OCI-LY1 (cell line): ENCODE data around the gene TUBA3E.

Experiments used
- H2AFZ ChIP-seq: fragments of 200-600 bp; sonication (generic), shearing (Covaris generic); 2 replicates; pipeline ENCODE4 v1.6.0; 2014; ENCODE audit warnings: antibody characterized with exemption, mild to moderate bottlenecking, low read length
- H3F3A ChIP-seq: fragments of 200-600 bp; sonication (generic), shearing (Covaris generic); 2 replicates; pipeline ENCODE4 v1.6.0; 2014; ENCODE audit warnings: mild to moderate bottlenecking, antibody characterized with exemption, low read length, moderate library complexity; ENCODE audit not compliant: insufficient read depth
- H3K27ac ChIP-seq: fragments of 200-600 bp; sonication (generic); 2 replicates; pipeline ENCODE4 v1.5.1; 2014; ENCODE audit warnings: low read length, mixed run types, mild to moderate bottlenecking, low read depth; ENCODE audit not compliant: poor library complexity, severe bottlenecking
- H3K27me3 ChIP-seq: fragments of 200-600 bp; sonication (generic); 2 replicates; pipeline ENCODE4 v1.6.0; 2014; ENCODE audit warnings: antibody characterized with exemption, mild to moderate bottlenecking, low read length, moderate library complexity; ENCODE audit not compliant: insufficient read depth
- H3K36me3 ChIP-seq: fragments of 200-600 bp; sonication (generic); 2 replicates; pipeline ENCODE4 v1.6.1; 2014; ENCODE audit warnings: mild to moderate bottlenecking, antibody characterized with exemption, low read length, moderate library complexity, mixed read lengths; ENCODE audit not compliant: insufficient read depth
- H3K4me1 ChIP-seq: fragments of 200-600 bp; sonication (generic); 2 replicates; pipeline ENCODE4 v1.5.1; 2014; ENCODE audit warnings: mild to moderate bottlenecking, low read length, moderate library complexity; ENCODE audit not compliant: insufficient read depth, severe bottlenecking
- H3K4me2 ChIP-seq: fragments of 200-600 bp; sonication (generic), shearing (Covaris generic); 2 replicates; pipeline ENCODE4 v1.6.1; 2014; ENCODE audit warnings: low read length
- H3K4me3 ChIP-seq: fragments of 200-600 bp; sonication (generic); 2 replicates; pipeline ENCODE4 v1.5.1; 2014; ENCODE audit warnings: low read length, low read depth, mild to moderate bottlenecking, mixed read lengths; ENCODE audit not compliant: poor library complexity, severe bottlenecking
- H3K79me2 ChIP-seq: fragments of 200-600 bp; shearing (Covaris generic); 2 replicates; pipeline ENCODE4 v1.6.1; 2016; ENCODE audit warnings: mixed run types, low read length, mixed read lengths; ENCODE audit not compliant: insufficient read depth
- H3K9ac ChIP-seq: fragments of 200-600 bp; sonication (generic), shearing (Covaris generic); 2 replicates; pipeline ENCODE4 v1.6.1; 2014; ENCODE audit warnings: mild to moderate bottlenecking, low read length, mixed read lengths
- H3K9me2 ChIP-seq: fragments of 200-600 bp; sonication (generic), shearing (Covaris generic); 2 replicates; pipeline ENCODE4 v1.6.1; 2014; ENCODE audit warnings: low read depth, mild to moderate bottlenecking, low read length, mixed read lengths
- H3K9me3 ChIP-seq: fragments of 200-600 bp; shearing (Covaris generic); 2 replicates; pipeline ENCODE4 v1.6.1; 2014; ENCODE audit warnings: low read length, mixed read lengths
- H4K20me1 ChIP-seq: fragments of 200-600 bp; sonication (generic), shearing (Covaris generic); 2 replicates; pipeline ENCODE4 v1.6.0; 2016; ENCODE audit warnings: mild to moderate bottlenecking, low read length; ENCODE audit not compliant: insufficient read depth
- CTCF ChIP-seq: fragments of 200-600 bp; sonication (generic), shearing (Covaris generic); IDR thresholded peaks from 2 replicates; pipeline ENCODE4 v1.5.1; 2017; ENCODE audit warnings: mild to moderate bottlenecking, antibody characterized with exemption, low read length, moderate library complexity, mixed read lengths
- EZH2 ChIP-seq: fragments of 200-600 bp; sonication (generic), shearing (Covaris generic); IDR thresholded peaks from 2 replicates; pipeline ENCODE4 v1.8.0; 2017; ENCODE audit warnings: borderline replicate concordance, mixed run types, mild to moderate bottlenecking, antibody characterized with exemption, low read length, moderate library complexity, mixed read lengths

The TUBA3E gene

GRCh38 chr2:130187268-130187667 lies 11.0 kb downstream of the TUBA3E start:
- Histone ChIP-seq H3K79me2 (no peaks in the 10 kb centered on the region), H3K9me2 (no peaks in the 10 kb centered on the region), H3K27me3 (no peaks in the 10 kb centered on the region), H3K9ac (no peak overlapping the region), H3K4me2 (no peak overlapping the region), H3K9me3 (no peaks in the 10 kb centered on the region), H3F3A (no peaks in the 10 kb centered on the region), H3K4me3 (no peak overlapping the region), H3K27ac (no peak overlapping the region), H4K20me1 (no peaks in the 10 kb centered on the region), H3K4me1 (peaks cover 10% of the 10 kb centered on the region), H2AFZ (no peak overlapping the region), H3K36me3 (peaks cover 7% of the 10 kb centered on the region; the same call in 1 of the 2 replicates)
- no peak for TF ChIP-seq CTCF
- no peak for TF ChIP-seq EZH2

GRCh38 chr2:130186391-130186790 lies 11.8 kb downstream of the TUBA3E start:
- Histone ChIP-seq H3K4me3 (no peak overlapping the region), H3K4me1 (peaks cover 10% of the 10 kb centered on the region), H3K9me3 (no peaks in the 10 kb centered on the region), H3K79me2 (no peaks in the 10 kb centered on the region), H3K27me3 (no peaks in the 10 kb centered on the region), H3K9me2 (no peaks in the 10 kb centered on the region), H3F3A (no peaks in the 10 kb centered on the region), H3K4me2 (no peak overlapping the region), H3K36me3 (peaks cover 7% of the 10 kb centered on the region; the same call in 1 of the 2 replicates), H3K27ac (no peak overlapping the region), H4K20me1 (no peaks in the 10 kb centered on the region), H3K9ac (no peak overlapping the region), H2AFZ (no peak overlapping the region)
- TF ChIP-seq EZH2 (no peak), CTCF (no peak)

- Histone ChIP-seq H3K9me2 (no peaks in the 10 kb centered on the region), H3K36me3 (peaks cover 7% of the 10 kb centered on the region; the same call in 1 of the 2 replicates), H3K27ac (no peak overlapping the region), H3K4me2 (no peak overlapping the region), H3K4me1 (peaks cover 10% of the 10 kb centered on the region), H3K79me2 (peaks cover 3% of the 10 kb centered on the region), H2AFZ (no peak overlapping the region), H3K4me3 (no peak overlapping the region), H3F3A (no peaks in the 10 kb centered on the region), H3K27me3 (no peaks in the 10 kb centered on the region), H3K9ac (no peak overlapping the region), H4K20me1 (no peaks in the 10 kb centered on the region), H3K9me3 (no peaks in the 10 kb centered on the region)
- no peak for TF ChIP-seq EZH2
- TF ChIP-seq CTCF: no peak
Measured at GRCh38 chr2:130185896-130186295, 12.3 kb downstream of the TUBA3E start.
